Upper lobe of left lung (tissue), 6 donors: ENCODE data around the gene SLC5A12. TPM values are rescaled to one million over a fixed set of nuclear protein-coding genes. Genes with fewer than 3 reads are reported as not detected.

Source experiments
- ATAC-seq, 2 donors: fragments of 200-7000 bp; cut with Tn5 transposase; one replicate each; pipeline ENCODE4 v1.9.1; 2022; ENCODE audit warnings: mild to moderate bottlenecking in 2 of 2, moderate library complexity in 2 of 2; ENCODE audit not compliant: low FRiP score in 2 of 2
- DNase-seq, 2 donors: peaks; one replicate each; pipeline ENCODE4 v3.0.0-alpha.2; 2019 to 2020
- H3K27ac ChIP-seq, 4 donors: fragments of 200-600 bp; sonication (generic); one replicate each; pipeline ENCODE4 v1.5.1; 2016 to 2019
- H3K27me3 ChIP-seq, 4 donors: fragments of 200-600 bp; sonication (generic); one replicate each; pipeline ENCODE4 v1.5.1; 2017 to 2019
- H3K36me3 ChIP-seq, 4 donors: fragments of 200-600 bp; sonication (generic); one replicate each; pipeline ENCODE4 v1.5.1; 2016 to 2019
- H3K4me1 ChIP-seq, 4 donors: fragments of 200-600 bp; sonication (generic); one replicate each; pipeline ENCODE4 v1.5.1; 2018 to 2019
- H3K4me3 ChIP-seq, 4 donors: fragments of 200-600 bp; sonication (generic); one replicate each; pipeline ENCODE4 v1.5.1; 2017 to 2019; ENCODE audit warnings: mild to moderate bottlenecking in 2 of 4, moderate library complexity in 1 of 4
- H3K9me3 ChIP-seq, 4 donors: fragments of 200-600 bp; sonication (generic); one replicate each; pipeline ENCODE4 v1.5.1; 2018 to 2019
- CTCF ChIP-seq, 6 experiments: fragments of 450-650 bp in 4 of 6; fragments of 200-600 bp in 2 of 6; sonication (generic) in 2 of 6; IDR thresholded peaks; one replicate each; pipeline ENCODE4 v1.5.1; 2016 to 2019; ENCODE audit warnings: antibody characterized with exemption in 6 of 6
- EP300 ChIP-seq, 4 donors: sonication (generic); formaldehyde crosslinking; IDR thresholded peaks; one replicate each; pipeline ENCODE4 v1.5.1; 2017; ENCODE audit warnings: antibody characterized with exemption in 4 of 4, control low read depth in 2 of 4
- POLR2A ChIP-seq, 4 donors: fragments of 450-650 bp; IDR thresholded peaks; one replicate each; pipeline ENCODE4 v1.5.1; 2016 to 2017; ENCODE audit warnings: antibody characterized with exemption in 4 of 4, mild to moderate bottlenecking in 2 of 4
- POLR2AphosphoS5 ChIP-seq, 2 donors: sonication (generic); formaldehyde crosslinking; IDR thresholded peaks; one replicate each; pipeline ENCODE4 v1.5.1; 2017; ENCODE audit warnings: antibody characterized with exemption in 2 of 2
- WGBS, 2 donors: methylation state at CpG; one replicate each; pipeline ENCODE4 v1.1.5; 2017 to 2018; 5-methylcytosine and 5-hydroxymethylcytosine counted together
- total RNA-seq, 6 donors: library from RNA; depleted of rRNA in 4 of 6; stranded (reverse); fragments of >200 nt in 4 of 6; gene quantifications; one replicate each; pipeline versions ENCODE4 v1.1.0 to v1.2.1, GENCODE V29; 2016 to 2021
- donor health status: DM: no; HTN: no; CAD: no; lungs with moderate emphysema.
- donor health status: DM: no; HTN: yes; CAD: no; lungs with severe emphysema.

The SLC5A12 gene
- total RNA-seq, 6 donors from 2014 or later, result not detected

- Histone ChIP-seq H3K4me3 (no peak overlapping the region), H3K27me3 (no peaks in the 10 kb centered on the region), H3K4me1 (no peaks in the 10 kb centered on the region), H3K27ac (no peak overlapping the region), H3K36me3 (no peaks in the 10 kb centered on the region), H3K9me3 (no peaks in the 10 kb centered on the region)
- ATAC-seq, result no peak
- DNase-seq, result no peak
- TF ChIP-seq POLR2AphosphoS5 (IDR thresholded peaks at IDR 0.05) (no peak), POLR2A (IDR thresholded peaks at IDR 0.05) (no peak), CTCF (IDR thresholded peaks at IDR 0.05) (no peak), EP300 (IDR thresholded peaks at IDR 0.05) (no peak)
- 76 to 92% methylated on average over 5 of the region's 5 CpGs for WGBS, 2 donors
These were observed 17.7 kb upstream of the SLC5A12 start for GRCh38 chr11:26739366-26740073.

GRCh38 chr11:26734691-26735090, 12.8 kb upstream of the SLC5A12 start:
- WGBS, 2 donors, result 85 to 87% methylated on average over 4 of the region's 4 CpGs
- H3K36me3 ChIP-seq, result no peaks in the 10 kb centered on the region
- ATAC-seq, result no peak
- TF ChIP-seq CTCF (IDR thresholded peaks at IDR 0.05) (no peak), POLR2AphosphoS5 (IDR thresholded peaks at IDR 0.05) (no peak), POLR2A (IDR thresholded peaks at IDR 0.05) (no peak), EP300 (IDR thresholded peaks at IDR 0.05) (no peak)
- H3K4me1 ChIP-seq, result no peaks in the 10 kb centered on the region
- H3K27ac ChIP-seq, result no peak overlapping the region
- no peak for DNase-seq
- H3K27me3 ChIP-seq, result no peaks in the 10 kb centered on the region
- H3K4me3 ChIP-seq, result no peak overlapping the region
- no peaks in the 10 kb centered on the region for H3K9me3 ChIP-seq

GRCh38 chr11:26731084-26731456, 9.2 kb upstream of the SLC5A12 start:
- 70 to 96% methylated on average over 1 of the region's 1 CpG for WGBS, 2 donors
- TF ChIP-seq EP300 (IDR thresholded peaks at IDR 0.05) (no peak), POLR2AphosphoS5 (IDR thresholded peaks at IDR 0.05) (no peak), CTCF (IDR thresholded peaks at IDR 0.05) (no peak), POLR2A (IDR thresholded peaks at IDR 0.05) (no peak)
- ATAC-seq (no peak), DNase-seq (no peak)
- Histone ChIP-seq H3K36me3 (no peaks in the 10 kb centered on the region), H3K4me1 (no peaks in the 10 kb centered on the region), H3K9me3 (no peaks in the 10 kb centered on the region), H3K4me3 (no peak overlapping the region), H3K27ac (no peak overlapping the region), H3K27me3 (no peaks in the 10 kb centered on the region)

GRCh38 chr11:26730414-26731083, 8.7 kb upstream of the SLC5A12 start:
- no peaks in the 10 kb centered on the region for H3K36me3 ChIP-seq
- no peak for ATAC-seq
- TF ChIP-seq POLR2AphosphoS5 (IDR thresholded peaks at IDR 0.05) (no peak), EP300 (IDR thresholded peaks at IDR 0.05) (no peak), CTCF (IDR thresholded peaks at IDR 0.05) (no peak), POLR2A (IDR thresholded peaks at IDR 0.05) (no peak)

More at GRCh38 chr11:26730414-26731083, 8.7 kb upstream of the SLC5A12 start:
- H3K4me3 ChIP-seq, result no peak overlapping the region
- no peak for DNase-seq
- no peaks in the 10 kb centered on the region for H3K27me3 ChIP-seq
- H3K4me1 ChIP-seq, result no peaks in the 10 kb centered on the region
- 51 to 55% methylated on average over 4 of the region's 4 CpGs for WGBS, 2 donors
- H3K27ac ChIP-seq, result no peak overlapping the region
- no peaks in the 10 kb centered on the region for H3K9me3 ChIP-seq
